Endometrial microvascular endothelial cells (primary cell): Measurements from ENCODE around the gene VGLL2. TPM values are rescaled to one million over a fixed set of nuclear protein-coding genes. Genes with fewer than 3 reads are reported as not detected.

Experiments
- in situ Hi-C: cut with HindIII; loops from 2 replicates; pipeline ENCODE4 v1.10.0; 2017; ENCODE audit warnings: low sequenced_read_pairs, low pct_unique_long_range_greater_than_20kb; ENCODE audit errors: inconsistent ontology term
- total RNA-seq: library from RNA; depleted of rRNA; stranded (reverse); fragments of >200 nt; gene quantifications from one replicate; pipeline ENCODE4 v1.2.3, GENCODE V29; 2015; ENCODE audit errors: inconsistent ontology term

Gene VGLL2
- total RNA-seq, 1 donor from 2014 or later: not detected

GRCh38 chr6:117267766-117268534, 2.6 kb downstream of the VGLL2 start:
- in situ Hi-C loops: no loop called here

GRCh38 chr6:117268924-117269323, 3.6 kb downstream of the VGLL2 start:
- in situ Hi-C loops: no loop called here

GRCh38 chr6:117269638-117270054, 4.3 kb downstream of the VGLL2 start:
- in situ Hi-C loops: no loop called here

GRCh38 chr6:117270055-117270842, 4.9 kb downstream of the VGLL2 start:
- in situ Hi-C loops: no loop called here

- in situ Hi-C loops: no loop called here
Measured at GRCh38 chr6:117270843-117271507, 5.6 kb downstream of the VGLL2 start.

GRCh38 chr6:117272032-117272866, 6.9 kb downstream of the VGLL2 start:
- in situ Hi-C loops: no loop called here

- in situ Hi-C loops: no loop called here
Measured at GRCh38 chr6:117272891-117273290, 7.5 kb downstream of the VGLL2 start.

GRCh38 chr6:117275205-117275604, 9.8 kb downstream of the VGLL2 start:
- in situ Hi-C loops: no loop called here

- in situ Hi-C loops: no loop called here
Measured at GRCh38 chr6:117275711-117276110, 10.4 kb downstream of the VGLL2 start.

GRCh38 chr6:117276778-117277316, 11.5 kb downstream of the VGLL2 start:
- in situ Hi-C loops: no loop called here

GRCh38 chr6:117280922-117281321, 15.6 kb downstream of the VGLL2 start:
- in situ Hi-C loops: no loop called here

- in situ Hi-C loops: no loop called here
Measured at GRCh38 chr6:117288083-117288715, 22.8 kb downstream of the VGLL2 start.

GRCh38 chr6:117290173-117290846, 25.0 kb downstream of the VGLL2 start:
- in situ Hi-C loops: no loop called here

GRCh38 chr6:117298941-117299340, 33.6 kb downstream of the VGLL2 start:
- in situ Hi-C loops: no loop called here

- in situ Hi-C loops: no loop called here
Measured at GRCh38 chr6:117303323-117303722, 38.0 kb downstream of the VGLL2 start.

GRCh38 chr6:117304446-117304845, 39.1 kb downstream of the VGLL2 start:
- in situ Hi-C loops: no loop called here

GRCh38 chr6:117306227-117306790, 41.0 kb downstream of the VGLL2 start:
- in situ Hi-C loops: no loop called here
